Measurements from ENCODE around the gene RNFT1. TPM values are rescaled to one million over a fixed set of nuclear protein-coding genes. Genes with fewer than 3 reads are reported as not detected.
"Not testable (repeated sequence)": the region's sequence is repeated elsewhere in the genome, so short reads cannot be mapped to it uniquely, and the experiment has no call there.

Gene RNFT1
- total RNA-seq, 2 experiments from 2014 or later: 17.2 to 27.2 TPM

- H3K27ac ChIP-seq (ENCODE audit: low read depth, low read length, poor library complexity, severe bottlenecking); CTCF ChIA-PET (ENCODE audit: unreplicated experiment); POLR2A ChIA-PET; H3K4me1 ChIP-seq (ENCODE audit: insufficient read depth, low read length, poor library complexity, severe bottlenecking); H3K4me2 ChIP-seq (ENCODE audit: low read length); H3K9me3 ChIP-seq (ENCODE audit: low read length); H3K9me2 ChIP-seq (ENCODE audit: insufficient read depth, low read length); H2AFZ ChIP-seq (ENCODE audit: low read length); DNase-seq (ENCODE audit: low spot score); intact Hi-C loops (cut with micrococcal nuclease; ENCODE audit: unreplicated experiment); BruUV-seq (replicated peaks); H3K79me2 ChIP-seq (ENCODE audit: insufficient read depth, low read depth, low read length); H4K20me1 ChIP-seq (ENCODE audit: insufficient read depth, low read length); H3K4me3 ChIP-seq (ENCODE audit: low read depth, low read length, poor library complexity, severe bottlenecking): not testable (repeated sequence)
- H3K36me3 ChIP-seq (ENCODE audit: insufficient read depth, low read length): peaks cover 93% of the 10 kb centered on the region
Measured at GRCh38 chr17:59933317-59933716, 31.2 kb downstream of the RNFT1 start.

- H4K20me1 ChIP-seq (ENCODE audit: insufficient read depth, low read length); intact Hi-C loops (cut with micrococcal nuclease; ENCODE audit: unreplicated experiment); H3K79me2 ChIP-seq (ENCODE audit: insufficient read depth, low read depth, low read length); H3K4me1 ChIP-seq (ENCODE audit: insufficient read depth, low read length, poor library complexity, severe bottlenecking); H3K4me3 ChIP-seq (ENCODE audit: low read depth, low read length, poor library complexity, severe bottlenecking); H2AFZ ChIP-seq (ENCODE audit: low read length); H3K9me3 ChIP-seq (ENCODE audit: low read length); DNase-seq (ENCODE audit: low spot score); BruUV-seq (replicated peaks); POLR2A ChIA-PET; H3K4me2 ChIP-seq (ENCODE audit: low read length); CTCF ChIA-PET (ENCODE audit: unreplicated experiment); H3K9me2 ChIP-seq (ENCODE audit: insufficient read depth, low read length); H3K27ac ChIP-seq (ENCODE audit: low read depth, low read length, poor library complexity, severe bottlenecking): not testable (repeated sequence)
- peaks cover 87% of the 10 kb centered on the region for H3K36me3 ChIP-seq (ENCODE audit: insufficient read depth, low read length)
Measured at GRCh38 chr17:59930768-59931167, 33.8 kb downstream of the RNFT1 start.

- POLR2A ChIA-PET; H3K4me1 ChIP-seq (ENCODE audit: insufficient read depth, low read length, poor library complexity, severe bottlenecking); intact Hi-C loops (cut with micrococcal nuclease; ENCODE audit: unreplicated experiment); DNase-seq (ENCODE audit: low spot score); CTCF ChIA-PET (ENCODE audit: unreplicated experiment); H2AFZ ChIP-seq (ENCODE audit: low read length); BruUV-seq (replicated peaks); H3K9me3 ChIP-seq (ENCODE audit: low read length); H3K79me2 ChIP-seq (ENCODE audit: insufficient read depth, low read depth, low read length); H3K4me3 ChIP-seq (ENCODE audit: low read depth, low read length, poor library complexity, severe bottlenecking); H4K20me1 ChIP-seq (ENCODE audit: insufficient read depth, low read length); H3K27ac ChIP-seq (ENCODE audit: low read depth, low read length, poor library complexity, severe bottlenecking); H3K9me2 ChIP-seq (ENCODE audit: insufficient read depth, low read length); H3K4me2 ChIP-seq (ENCODE audit: low read length): not testable (repeated sequence)
- H3K36me3 ChIP-seq (ENCODE audit: insufficient read depth, low read length): peaks cover 89% of the 10 kb centered on the region
Measured at GRCh38 chr17:59930121-59930520, 34.4 kb downstream of the RNFT1 start.

- H2AFZ ChIP-seq (ENCODE audit: low read length); H3K79me2 ChIP-seq (ENCODE audit: insufficient read depth, low read depth, low read length); POLR2A ChIA-PET; H3K4me1 ChIP-seq (ENCODE audit: insufficient read depth, low read length, poor library complexity, severe bottlenecking); BruUV-seq (replicated peaks); H3K9me3 ChIP-seq (ENCODE audit: low read length); H3K9me2 ChIP-seq (ENCODE audit: insufficient read depth, low read length); H3K4me3 ChIP-seq (ENCODE audit: low read depth, low read length, poor library complexity, severe bottlenecking); H3K27ac ChIP-seq (ENCODE audit: low read depth, low read length, poor library complexity, severe bottlenecking); intact Hi-C loops (cut with micrococcal nuclease; ENCODE audit: unreplicated experiment); CTCF ChIA-PET (ENCODE audit: unreplicated experiment); DNase-seq (ENCODE audit: low spot score); H4K20me1 ChIP-seq (ENCODE audit: insufficient read depth, low read length); H3K4me2 ChIP-seq (ENCODE audit: low read length): not testable (repeated sequence)
- H3K36me3 ChIP-seq (ENCODE audit: insufficient read depth, low read length): peaks cover 79% of the 10 kb centered on the region
Measured at GRCh38 chr17:59920637-59921036, 43.9 kb downstream of the RNFT1 start.

- H3K36me3 ChIP-seq (ENCODE audit: insufficient read depth, low read length): peaks cover 82% of the 10 kb centered on the region
- ChIA-PET CTCF (ENCODE audit: unreplicated experiment) (no interaction called here), POLR2A (no interaction called here)
- intact Hi-C loops (cut with micrococcal nuclease; ENCODE audit: unreplicated experiment): no loop called here
- H3K4me1 ChIP-seq (ENCODE audit: insufficient read depth, low read length, poor library complexity, severe bottlenecking): no peaks in the 10 kb centered on the region
- H4K20me1 ChIP-seq (ENCODE audit: insufficient read depth, low read length): no peaks in the 10 kb centered on the region
- H3K4me3 ChIP-seq (ENCODE audit: low read depth, low read length, poor library complexity, severe bottlenecking): no peak overlapping the region
- no peak overlapping the region for H3K27ac ChIP-seq (ENCODE audit: low read depth, low read length, poor library complexity, severe bottlenecking)
- no TSS peak for BruUV-seq (replicated peaks)
- H2AFZ ChIP-seq (ENCODE audit: low read length): no peak overlapping the region
- DNase-seq (ENCODE audit: low spot score): no peak
- no peak overlapping the region for H3K4me2 ChIP-seq (ENCODE audit: low read length)
- TF ChIP-seq EZH2phosphoT487 (IDR thresholded peaks at IDR 0.05; ENCODE audit: borderline replicate concordance, low read depth, low read length): no peak
- TF ChIP-seq CTCF (conservative IDR thresholded peaks at IDR 0.05; ENCODE audit: low read length): no peak
- no peaks in the 10 kb centered on the region for H3K9me2 ChIP-seq (ENCODE audit: insufficient read depth, low read length)
- H3K9me3 ChIP-seq (ENCODE audit: low read length): no peaks in the 10 kb centered on the region
- H3K79me2 ChIP-seq (ENCODE audit: insufficient read depth, low read depth, low read length): 0 out of 2 replicates have a peak, but pooled peaks cover 3% of the 10 kb centered on the region
Measured at GRCh38 chr17:59916446-59916845, 48.1 kb downstream of the RNFT1 start.
